AG08396 (cell line): Measurements from ENCODE around the gene RPS10.
"Not testable (repeated sequence)": the region's sequence is repeated elsewhere in the genome, so short reads cannot be mapped to it uniquely, and the experiment has no call there.

ENCODE experiments used
- DNase-seq: peaks from one replicate; pipeline ENCODE4 v3.0.0; 2012; ENCODE audit warnings: low spot score, mixed read lengths

The RPS10 gene

DNA sequence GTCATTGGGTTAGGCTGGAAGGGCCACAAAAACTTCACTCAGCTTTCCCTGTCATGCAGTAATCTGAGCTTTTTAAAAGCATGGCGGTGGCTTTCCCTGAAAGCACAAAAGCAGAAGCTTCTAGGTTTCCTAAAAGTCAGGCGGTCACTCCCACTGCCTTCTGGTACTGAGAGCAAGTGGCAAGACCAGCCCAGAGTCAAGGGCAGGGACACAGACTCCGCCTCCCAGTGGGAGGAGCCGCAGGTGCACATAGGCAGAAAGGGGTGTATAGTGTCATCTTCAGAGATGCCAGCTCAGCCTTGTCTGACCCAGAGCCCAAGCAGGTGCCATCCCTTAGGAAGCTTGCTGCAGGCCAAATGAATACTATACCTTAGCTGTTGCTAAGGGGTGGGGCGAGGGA lies 22.0 kb upstream of the RPS10 start:
- DNase-seq, result no peak

DNA sequence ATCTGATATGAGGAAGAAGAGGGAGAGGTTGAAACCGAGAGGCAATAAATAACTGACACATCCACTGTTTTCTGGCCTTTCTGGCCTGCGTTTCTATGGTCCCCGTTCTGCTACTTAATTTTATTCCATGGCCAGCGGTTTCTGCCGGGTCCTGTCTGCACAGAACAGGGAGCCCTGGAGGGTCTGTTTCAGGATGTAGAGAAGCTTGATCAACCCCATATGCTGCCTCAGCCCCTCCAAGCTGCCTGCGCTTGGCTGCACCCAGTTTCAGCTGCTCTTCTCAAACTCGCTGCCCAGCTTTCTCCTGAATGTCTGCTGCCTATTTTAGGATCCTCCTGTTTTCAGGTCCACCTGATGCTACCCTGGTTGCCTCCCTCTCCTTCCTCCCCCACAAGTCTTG lies 21.5 kb upstream of the RPS10 start:
- DNase-seq, result no peak

DNA sequence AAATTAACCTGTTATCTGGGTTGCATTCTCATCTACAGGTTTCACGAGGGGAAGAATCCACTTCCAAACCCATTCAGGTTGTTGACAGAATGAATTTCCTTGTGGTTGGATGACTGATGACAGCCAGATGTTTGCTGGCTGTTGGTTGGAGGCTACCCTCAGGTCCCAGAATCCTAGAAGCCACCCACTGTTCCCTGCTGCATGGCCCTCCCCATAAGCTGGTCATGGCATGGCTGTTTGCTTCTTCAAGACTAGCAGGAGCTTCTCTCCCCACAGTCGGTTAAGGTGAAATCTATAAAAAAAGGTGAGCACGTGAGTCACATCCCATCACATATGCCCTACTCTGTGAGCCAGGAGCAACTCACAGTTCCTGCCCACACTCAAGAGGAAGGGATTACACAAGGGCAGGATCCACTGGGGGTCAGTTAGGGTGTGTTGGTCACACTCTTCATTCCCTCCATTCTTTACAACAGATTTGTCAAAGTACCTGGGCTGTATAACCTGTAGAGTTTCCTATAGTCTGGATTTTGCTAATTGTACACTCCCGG lies 19.5 kb upstream of the RPS10 start:
- DNase-seq, result no peak

- no peak for DNase-seq
Observed at GRCh38 chr6:34441526-34441925, 15.7 kb upstream of the RPS10 start.

GRCh38 chr6:34439442-34439841 lies 13.6 kb upstream of the RPS10 start:
- no peak for DNase-seq

GRCh38 chr6:34438705-34439104 lies 12.8 kb upstream of the RPS10 start:
- DNase-seq, result no peak

DNA sequence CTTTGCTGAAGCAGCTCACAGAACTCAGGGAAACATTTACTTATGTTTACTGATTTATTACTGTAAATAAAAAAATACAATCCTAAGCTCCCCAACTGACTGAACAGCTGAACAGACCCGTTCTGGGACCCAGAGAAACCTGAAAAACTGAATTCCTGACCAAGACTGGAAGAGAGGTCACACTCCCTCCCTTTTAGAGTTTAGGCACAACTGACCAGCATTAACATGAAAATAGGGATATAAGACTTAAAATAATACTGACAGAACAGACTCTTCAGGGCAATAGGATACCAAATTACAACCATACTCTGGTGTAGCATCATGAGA lies 11.7 kb upstream of the RPS10 start:
- DNase-seq, result no peak

DNA sequence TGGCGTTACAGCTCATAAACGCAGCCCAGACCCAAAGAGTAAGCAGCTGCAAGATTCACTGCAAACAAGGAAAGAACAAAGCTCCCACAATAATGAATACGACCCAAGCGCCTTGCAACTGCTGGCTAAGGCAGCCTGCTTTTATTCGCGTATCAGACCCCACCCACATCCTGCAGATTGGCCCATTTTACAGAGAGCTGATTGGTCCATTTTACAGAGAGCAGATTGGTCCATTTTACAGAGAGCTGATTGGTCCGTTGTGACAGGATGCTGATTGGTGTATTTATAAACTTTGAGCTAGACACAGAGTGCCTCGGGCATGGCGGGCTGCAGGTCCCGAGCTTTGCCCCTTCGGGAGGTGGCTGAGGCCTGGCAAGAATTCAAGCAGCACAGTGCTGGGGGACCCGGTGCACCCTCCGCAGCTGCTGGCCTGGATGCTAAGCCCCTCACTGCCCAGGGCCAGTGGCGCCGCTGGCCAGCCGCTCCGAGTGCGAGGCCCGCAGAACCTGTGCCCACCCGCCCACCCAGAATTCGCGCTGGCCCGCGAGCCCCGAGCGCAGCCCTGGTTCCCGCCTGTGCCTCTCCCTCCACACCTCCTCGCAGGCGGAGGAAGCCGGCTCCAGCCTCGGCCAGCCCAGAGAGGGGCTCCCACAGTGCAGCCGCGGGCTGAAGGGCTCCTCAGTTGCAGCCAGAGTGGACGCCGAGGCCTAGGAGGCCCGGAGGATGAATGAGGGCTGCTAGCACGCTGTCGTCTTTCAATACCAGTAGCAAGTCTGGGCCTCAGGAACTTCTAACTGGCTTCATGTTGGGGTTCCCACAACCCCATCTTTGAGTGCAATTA lies 11.2 kb upstream of the RPS10 start:
- no peak for DNase-seq

DNA sequence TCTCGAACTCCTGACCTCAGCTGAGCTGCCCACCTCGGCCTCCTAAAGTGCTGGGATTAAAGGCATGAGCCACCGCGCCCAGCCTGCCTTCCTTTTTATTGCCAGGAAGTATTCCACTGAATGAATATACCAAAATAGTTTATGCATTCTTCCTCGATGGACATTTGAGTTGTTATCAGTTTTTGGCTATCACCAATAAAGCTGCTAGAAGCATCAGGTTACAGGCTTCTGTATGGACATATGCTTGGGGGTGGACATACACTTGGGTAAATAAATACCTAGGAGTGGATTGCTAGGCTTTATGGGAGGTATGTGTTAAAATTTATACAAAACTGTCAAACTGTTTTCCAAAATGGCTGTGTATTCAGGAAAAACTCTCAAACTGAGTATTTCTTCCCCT lies 10.0 kb upstream of the RPS10 start:
- DNase-seq, result no peak

DNA sequence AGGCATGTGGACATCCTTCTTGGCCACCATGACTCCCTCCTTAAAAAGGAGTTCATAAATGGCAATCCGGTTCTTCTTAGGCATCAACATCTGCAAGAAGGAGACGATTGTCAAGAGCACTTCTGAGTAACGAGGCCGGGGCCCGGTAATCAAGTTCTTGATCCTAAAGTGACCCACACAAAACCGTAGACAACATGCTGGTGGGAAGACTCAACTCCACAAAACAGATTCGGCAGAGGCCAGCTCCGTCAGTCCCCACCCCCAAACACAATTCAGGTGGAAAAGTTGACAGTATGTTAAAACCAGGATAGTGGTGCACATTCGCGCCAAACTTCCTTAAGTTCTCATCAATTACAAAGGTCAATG lies 754 bp downstream of the RPS10 start:
- no peak for DNase-seq

- no peak for DNase-seq
Observed at GRCh38 chr6:34424200-34425131, 1.4 kb downstream of the RPS10 start.

DNA sequence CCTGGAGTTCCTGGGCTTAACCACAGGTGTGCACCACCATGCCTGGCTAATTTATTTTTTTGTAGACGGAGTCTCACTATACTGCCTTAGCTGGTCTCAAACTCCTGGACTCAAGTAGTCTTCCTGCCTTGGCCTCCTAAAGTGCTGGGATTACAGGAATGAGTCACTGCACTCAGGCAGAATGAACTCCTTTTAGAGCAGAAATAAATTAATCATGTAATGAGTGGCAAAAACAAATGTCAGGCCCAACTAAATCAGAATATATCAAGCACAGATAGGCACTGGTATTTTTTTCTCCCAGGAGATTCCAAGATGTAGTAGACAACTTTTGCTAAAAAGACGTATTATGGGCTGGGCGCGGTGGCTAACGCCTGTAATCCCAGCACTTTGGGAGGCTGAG lies 2.6 kb downstream of the RPS10 start:
- DNase-seq, result no peak

- no peak for DNase-seq
Observed at GRCh38 chr6:34418367-34418766, 7.5 kb downstream of the RPS10 start.

- no peak for DNase-seq
Observed at GRCh38 chr6:34416877-34417371, 8.9 kb downstream of the RPS10 start.

DNA sequence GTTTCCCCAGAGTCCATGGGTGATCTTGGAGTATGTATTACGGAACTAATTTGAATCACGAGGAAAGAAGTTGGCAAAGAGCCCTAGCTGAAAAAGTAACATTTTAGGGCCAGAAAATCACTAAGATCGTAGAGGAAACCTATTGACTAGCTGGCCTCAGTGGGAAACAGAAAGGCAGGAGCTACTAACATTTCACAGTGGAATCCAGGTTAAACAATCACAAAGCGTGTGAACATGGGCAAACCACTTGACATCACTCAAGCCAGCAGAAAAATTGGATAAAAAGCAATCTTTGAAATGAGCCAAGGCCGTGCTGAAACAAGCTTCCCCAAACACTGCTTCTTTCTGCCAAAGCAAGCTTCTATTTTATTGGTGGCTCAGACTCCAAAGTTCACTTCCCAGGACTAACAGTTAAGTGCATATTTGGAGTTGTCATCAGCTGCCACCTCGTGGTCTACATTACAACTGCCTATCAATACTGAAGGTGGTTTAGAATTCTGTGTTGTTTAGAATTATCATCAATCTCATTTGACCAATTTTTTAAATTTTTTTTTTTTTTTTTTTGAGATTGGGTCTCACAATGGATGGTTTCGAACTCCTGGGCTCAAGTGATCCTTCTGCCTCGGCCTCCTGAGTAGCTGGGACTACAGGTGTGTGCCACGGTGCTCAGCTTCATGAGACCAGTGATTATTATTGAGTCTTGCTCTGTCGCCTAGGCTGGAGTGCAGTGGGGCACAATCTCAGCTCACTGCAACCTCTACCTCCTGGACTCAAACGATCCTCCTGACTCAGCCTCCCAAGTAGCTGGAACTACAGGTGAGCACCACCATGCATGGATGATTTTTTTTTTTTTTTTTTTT lies 10.6 kb downstream of the RPS10 start:
- DNase-seq, result peak; percentile 60

DNA sequence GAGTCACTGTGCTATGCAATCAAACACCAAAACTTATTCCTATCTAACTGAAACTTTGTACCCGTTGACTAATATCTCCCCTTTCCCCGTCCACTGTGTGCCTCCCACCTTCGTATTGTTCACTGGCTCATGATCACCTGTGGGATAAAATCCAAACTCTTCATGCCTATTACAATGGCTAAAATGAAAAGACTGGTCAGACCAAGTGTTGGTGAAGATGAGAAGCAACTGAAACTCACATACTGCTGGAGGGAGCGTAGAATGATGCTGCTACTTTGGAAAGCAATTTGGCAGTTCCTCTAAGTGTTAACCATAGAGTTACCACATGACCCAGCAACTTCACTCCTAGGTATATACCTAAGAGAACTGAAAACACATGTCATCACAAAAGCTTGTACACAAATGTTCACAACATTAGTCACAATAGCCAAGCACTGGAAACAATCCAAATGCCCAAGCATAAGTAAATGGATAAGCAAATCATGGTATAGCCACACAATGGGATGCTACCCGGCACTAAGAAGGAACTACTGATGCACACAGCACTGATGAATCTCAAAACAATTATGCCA lies 13.1 kb downstream of the RPS10 start:
- no peak for DNase-seq

- no peak for DNase-seq
Observed at GRCh38 chr6:34412016-34412415, 13.9 kb downstream of the RPS10 start.

- not testable (repeated sequence) for DNase-seq
Observed at GRCh38 chr6:34407915-34408314, 18.0 kb downstream of the RPS10 start.

- DNase-seq, result no peak
Observed at GRCh38 chr6:34396518-34396917, 29.4 kb downstream of the RPS10 start.

GRCh38 chr6:34393966-34394305 lies 31.9 kb downstream of the RPS10 start:
- no peak for DNase-seq

- DNase-seq, result peak; percentile 18
Observed at GRCh38 chr6:34393191-34393965, 32.5 kb downstream of the RPS10 start.
